Measurements from ENCODE around the gene MTCL1.

MTCL1 gene

GRCh38 chr18:8816816-8817215 lies 111.5 kb downstream of the MTCL1 start:
- DNase-seq: no peak

- DNase-seq: no peak
These were observed 113.6 kb downstream of the MTCL1 start for GRCh38 chr18:8818982-8819381.

- DNase-seq: no peak
These were observed 115.2 kb downstream of the MTCL1 start for GRCh38 chr18:8820396-8821082.

- no peak for DNase-seq
These were observed 115.7 kb downstream of the MTCL1 start for GRCh38 chr18:8821083-8821465.

- DNase-seq: no peak
These were observed 116.2 kb downstream of the MTCL1 start for GRCh38 chr18:8821531-8821930.

GRCh38 chr18:8822643-8823042 lies 117.3 kb downstream of the MTCL1 start:
- DNase-seq: no peak

- DNase-seq: no peak
These were observed 118.2 kb downstream of the MTCL1 start for GRCh38 chr18:8823530-8823929.

GRCh38 chr18:8824846-8825245 lies 119.5 kb downstream of the MTCL1 start:
- no peak for DNase-seq

GRCh38 chr18:8825273-8825672 lies 119.9 kb downstream of the MTCL1 start:
- no peak for DNase-seq

- no peak for DNase-seq
These were observed 120.5 kb downstream of the MTCL1 start for GRCh38 chr18:8825729-8826375.

GRCh38 chr18:8826514-8826913 lies 121.2 kb downstream of the MTCL1 start:
- no peak for DNase-seq

- no peak for DNase-seq
These were observed 121.6 kb downstream of the MTCL1 start for GRCh38 chr18:8826971-8827370.

- no peak for DNase-seq
These were observed 122.9 kb downstream of the MTCL1 start for GRCh38 chr18:8828300-8828699.

- DNase-seq: no peak
These were observed 123.4 kb downstream of the MTCL1 start for GRCh38 chr18:8828798-8829197.

GRCh38 chr18:8830067-8831060 lies 125.0 kb downstream of the MTCL1 start:
- DNase-seq: no peak

- no peak for DNase-seq
These were observed 125.8 kb downstream of the MTCL1 start for GRCh38 chr18:8831112-8831511.

GRCh38 chr18:8831531-8831930 lies 126.2 kb downstream of the MTCL1 start:
- DNase-seq: no peak

GRCh38 chr18:8833480-8833879 lies 128.1 kb downstream of the MTCL1 start:
- no peak for DNase-seq

- DNase-seq: no peak
These were observed 129.5 kb downstream of the MTCL1 start for GRCh38 chr18:8834881-8835280.

GRCh38 chr18:8835521-8835953 lies 130.2 kb downstream of the MTCL1 start:
- no peak for DNase-seq

GRCh38 chr18:8839281-8839680 lies 133.9 kb downstream of the MTCL1 start:
- no peak for DNase-seq

GRCh38 chr18:8841781-8842485 lies 136.6 kb downstream of the MTCL1 start:
- DNase-seq: no peak

- no peak for DNase-seq
These were observed 137.2 kb downstream of the MTCL1 start for GRCh38 chr18:8842506-8842905.

Data from stimulated activated CD4-positive, alpha-beta T cell treated with anti-CD3 and anti-CD28 coated beads, Interleukin-2, amount 100 ng/mL, for 48 hours (primary cell).